Spleen (tissue), 11 donors: ENCODE measurements around the gene C14orf180. TPM values are rescaled to one million over a fixed set of nuclear protein-coding genes. Genes with fewer than 3 reads are reported as not detected.

ENCODE experiments used
- DNase-seq: peaks from one replicate; pipeline ENCODE4 v3.0.0-alpha.2; 2020
- H3K27ac ChIP-seq, 8 donors: fragments of 200-600 bp; sonication (generic) in 7 of 8; 1 replicate in 4 of 8; 2 replicates in 4 of 8; pipeline versions ENCODE4 v1.5.0 to v1.8.0; 2016 to 2021; ENCODE audit warnings: inconsistent platforms in 4 of 8, mild to moderate bottlenecking in 4 of 8, moderate library complexity in 1 of 8
- H3K27me3 ChIP-seq, 7 donors: fragments of 200-600 bp; sonication (generic) in 6 of 7; replicated peaks in 1 of 7; 1 replicate in 4 of 7; 2 replicates in 3 of 7; pipeline versions ENCODE4 v1.5.0 to v1.8.0; 2016 to 2021; ENCODE audit warnings: inconsistent platforms in 3 of 7, mild to moderate bottlenecking in 1 of 7
- H3K36me3 ChIP-seq, 6 donors: fragments of 200-600 bp; sonication (generic) in 5 of 6; 1 replicate in 4 of 6; 2 replicates in 2 of 6; pipeline versions ENCODE4 v1.5.0 to v1.8.0; 2016 to 2021; ENCODE audit warnings: inconsistent platforms in 2 of 6
- H3K4me1 ChIP-seq, 6 donors: fragments of 200-600 bp; sonication (generic) in 5 of 6; 1 replicate in 3 of 6; 2 replicates in 3 of 6; pipeline versions ENCODE4 v1.5.0 to v1.8.0; 2016 to 2021; ENCODE audit warnings: inconsistent platforms in 3 of 6
- H3K4me3 ChIP-seq, 8 donors: fragments of 200-600 bp; sonication (generic) in 7 of 8; 1 replicate in 4 of 8; 2 replicates in 4 of 8; pipeline versions ENCODE4 v1.5.0 to v1.8.0; 2016 to 2021; ENCODE audit warnings: inconsistent platforms in 4 of 8, mild to moderate bottlenecking in 4 of 8, moderate library complexity in 2 of 8
- H3K9me3 ChIP-seq, 8 donors: fragments of 200-600 bp; sonication (generic) in 7 of 8; 1 replicate in 4 of 8; 2 replicates in 4 of 8; pipeline versions ENCODE4 v1.5.0 to v1.8.0; 2016 to 2021; ENCODE audit warnings: inconsistent platforms in 4 of 8
- CTCF ChIP-seq, 11 experiments: fragments of 200-600 bp in 7 of 11; fragments of 450-650 bp in 4 of 11; sonication (generic) in 4 of 11; IDR thresholded peaks in 8 of 11; conservative IDR thresholded peaks in 3 of 11; 1 replicate in 7 of 11; 2 replicates in 4 of 11; pipeline versions ENCODE4 v1.4.0 to v1.8.0; 2016 to 2021; ENCODE audit warnings: antibody characterized with exemption in 11 of 11, inconsistent platforms in 4 of 11, mild to moderate bottlenecking in 1 of 11
- POLR2A ChIP-seq, 3 donors: fragments of 450-650 bp; IDR thresholded peaks; one replicate each; pipeline ENCODE4 v1.5.1; 2017; ENCODE audit warnings: antibody characterized with exemption in 3 of 3, mild to moderate bottlenecking in 1 of 3
- POLR2AphosphoS5 ChIP-seq, 3 donors: sonication (generic); formaldehyde crosslinking; IDR thresholded peaks; one replicate each; pipeline ENCODE4 v1.5.1; 2017; ENCODE audit warnings: antibody characterized with exemption in 3 of 3
- WGBS, 5 donors: extraction: QIAGEN DNeasy Blood & Tissue Kit in 3 of 5; methylation state at CpG; one replicate each; pipeline versions ENCODE4 v1.1.5 to v1.1.7; 2013 to 2018; 5-methylcytosine and 5-hydroxymethylcytosine counted together
- intact Hi-C: fragments of 100-400 bp; cut with DNase I; formaldehyde crosslinking; loops from one replicate; pipeline ENCODE4 v1.15.0; 2023; ENCODE audit warnings: low total_unique reads
- polyA plus RNA-seq, 3 donors: library from polyadenylated mRNA; stranded (reverse); fragments of 200-250 nt; gene quantifications; one replicate each; pipeline ENCODE4 v1.2.1, GENCODE V29; 2013
- total RNA-seq, 7 donors: library from RNA; depleted of rRNA in 3 of 7; stranded (reverse); fragments of >200 nt in 3 of 7; fragmentation: NEBNext Ultra II Directional in 4 of 7; extraction: Animal tissue kit (Norgen Biotek cat#: 25700) in 4 of 7; gene quantifications; one replicate each; pipeline versions ENCODE4 v1.1.0 to v1.2.1, GENCODE V29; 2016 to 2021
- donor health status: healthy with polysubstance abuse.
- donor health status: DM: no; HTN: no; CAD: no; lungs with moderate emphysema.
- donor health status: DM: no; HTN: no; CAD: no.
- donor health status: Bipolar disorder and iron deficiency.
- donor health status: healthy.
- donor health status: DM: no; HTN: no; CAD: no.
- donor health status: DM: yes; HTN: yes; CAD: no.

C14orf180 gene
- total and polyA plus RNA-seq, 10 donors, result 0.17 to 0.70 (median 0.28) TPM; not detected in 5

DNA sequence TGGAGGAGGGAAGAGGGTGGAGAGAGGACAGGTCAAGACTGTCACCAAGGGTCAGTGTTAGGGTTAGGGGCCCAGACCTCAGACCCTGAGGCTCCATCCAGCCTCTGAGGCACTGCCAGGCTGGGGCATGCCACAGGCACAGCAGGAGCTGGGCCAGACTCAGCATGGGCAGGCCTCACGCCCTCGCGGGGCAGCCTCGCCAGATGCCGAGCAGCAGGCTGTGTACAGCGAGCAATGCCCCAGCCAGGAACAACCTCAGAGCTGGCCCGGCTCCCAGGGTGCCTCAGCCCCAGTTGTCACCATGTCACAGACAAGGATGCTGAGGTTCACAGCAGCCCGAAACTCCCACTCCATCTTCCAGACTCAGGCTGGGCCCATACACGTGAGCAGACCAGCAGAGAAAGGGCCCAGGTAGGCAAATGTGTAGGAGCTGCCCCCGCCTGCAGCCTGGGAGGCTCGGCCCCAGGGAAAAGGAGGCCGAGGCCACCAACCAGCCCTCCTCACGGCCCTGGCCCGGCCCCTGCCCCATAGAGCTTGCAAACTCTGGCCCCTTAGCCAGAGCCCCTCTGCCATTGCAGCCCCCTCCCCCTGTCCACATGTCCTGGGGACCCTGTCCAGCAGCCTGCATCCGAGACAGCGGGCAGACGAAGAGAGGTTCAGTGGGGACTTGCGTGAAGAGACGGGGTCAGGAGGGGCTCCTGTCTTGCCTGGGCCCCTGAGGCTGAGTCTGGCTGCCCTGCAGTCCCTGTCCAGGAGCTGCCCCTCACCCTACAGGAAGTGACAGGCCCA, 7.5 kb downstream of the C14orf180 start:
- peaks cover 0 to 79% (median 0%) of the 10 kb centered on the region in 7 donors for H3K27me3 ChIP-seq
- no peaks in the 10 kb centered on the region for H3K36me3 ChIP-seq
- DNase-seq, result no peak
- H3K4me1 ChIP-seq, result peaks cover 0 to 15% (median 0%) of the 10 kb centered on the region in 6 donors
- no peak overlapping the region for H3K4me3 ChIP-seq
- H3K27ac ChIP-seq, result peak overlapping the region in 1 of 8 donors; percentile 52
- 70 to 81% (median 76%) methylated on average over 11 to 19 of the region's 19 CpGs for WGBS, 5 donors
- TF ChIP-seq POLR2AphosphoS5 (IDR thresholded peaks at IDR 0.05) (no peak), CTCF (IDR thresholded peaks at IDR 0.05 in 8 of 11, conservative IDR thresholded peaks at IDR 0.05 in 3 of 11) (no peak), POLR2A (IDR thresholded peaks at IDR 0.05) (no peak)
- H3K9me3 ChIP-seq, result no peaks in the 10 kb centered on the region
- intact Hi-C loops, result no loop called here

GRCh38 chr14:104587641-104588040, 8.1 kb downstream of the C14orf180 start:
- WGBS, 5 donors, result 18 to 51% (median 45%) methylated on average over 8 to 19 of the region's 19 CpGs
- intact Hi-C loops, result no loop called here
- Histone ChIP-seq H3K4me1 (peaks cover 0 to 11% (median 0%) of the 10 kb centered on the region in 6 donors), H3K4me3 (no peak overlapping the region), H3K36me3 (no peaks in the 10 kb centered on the region), H3K9me3 (no peaks in the 10 kb centered on the region), H3K27ac (peak overlapping the region in 1 of 8 donors; percentile 52), H3K27me3 (peaks cover 0 to 73% (median 0%) of the 10 kb centered on the region in 7 donors)
- no peak for DNase-seq
- TF ChIP-seq POLR2AphosphoS5 (IDR thresholded peaks at IDR 0.05) (no peak), POLR2A (IDR thresholded peaks at IDR 0.05) (no peak), CTCF (IDR thresholded peaks at IDR 0.05 in 8 of 11, conservative IDR thresholded peaks at IDR 0.05 in 3 of 11) (no peak)

DNA sequence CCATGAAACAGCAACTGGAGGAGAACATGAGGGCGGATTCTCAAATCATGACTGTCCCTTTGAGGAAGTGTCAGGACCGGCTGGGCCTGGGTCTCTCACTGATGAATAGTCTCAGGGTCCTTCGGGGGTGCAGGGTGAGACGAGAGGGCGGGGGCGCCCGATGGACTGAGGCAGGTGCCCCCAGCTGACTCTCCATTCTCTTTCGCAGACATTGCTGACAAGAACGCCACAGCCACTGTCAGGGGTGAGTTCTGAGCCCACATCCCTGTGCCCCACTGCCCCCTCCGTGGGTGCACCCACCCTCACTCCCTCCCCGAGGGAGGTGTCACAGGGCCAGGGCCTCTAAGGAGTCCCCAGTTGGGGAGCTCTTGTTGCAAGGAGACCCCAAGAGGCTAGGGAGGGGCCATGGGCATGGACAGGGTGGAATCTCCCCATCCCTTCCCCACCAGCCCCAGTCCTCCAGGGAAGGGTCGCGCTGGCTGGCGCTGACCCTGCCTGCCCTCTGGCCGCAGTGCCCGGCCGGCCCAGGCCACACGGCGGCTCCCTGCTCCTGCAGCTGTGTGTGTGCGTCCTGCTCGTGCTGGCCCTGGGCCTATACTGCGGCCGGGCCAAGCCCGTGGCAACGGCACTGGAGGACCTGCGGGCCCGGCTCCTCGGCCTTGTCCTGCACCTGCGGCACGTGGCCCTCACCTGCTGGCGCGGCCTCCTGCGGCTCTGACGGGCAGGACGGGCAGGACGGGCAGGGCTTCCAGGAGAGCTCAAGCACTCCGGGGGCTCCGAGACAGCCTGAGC, 8.7 kb downstream of the C14orf180 start:
- Histone ChIP-seq H3K27me3 (peaks cover 0 to 70% (median 0%) of the 10 kb centered on the region in 7 donors), H3K27ac (no peak overlapping the region), H3K4me3 (no peak overlapping the region), H3K9me3 (no peaks in the 10 kb centered on the region), H3K36me3 (no peaks in the 10 kb centered on the region), H3K4me1 (peaks cover 0 to 11% (median 0%) of the 10 kb centered on the region in 6 donors)
- 76 to 88% (median 87%) methylated on average over 9 to 38 of the region's 38 CpGs for WGBS, 5 donors
- intact Hi-C loops, result no loop called here
- TF ChIP-seq POLR2AphosphoS5 (IDR thresholded peaks at IDR 0.05) (no peak), POLR2A (IDR thresholded peaks at IDR 0.05) (no peak), CTCF (IDR thresholded peaks at IDR 0.05 in 8 of 11, conservative IDR thresholded peaks at IDR 0.05 in 3 of 11) (no peak)
- no peak for DNase-seq
